Gastroesophageal sphincter (tissue), 4 donors: Measurements from ENCODE around the gene MOCS3. TPM values are rescaled to one million over a fixed set of nuclear protein-coding genes. Genes with fewer than 3 reads are reported as not detected.

Experiments used
- ATAC-seq: fragments of 150-250 bp; one replicate; pipeline ENCODE4 v1.9.1; 2016; ENCODE audit warnings: mild to moderate bottlenecking, moderate library complexity
- H3K27ac ChIP-seq, 4 donors: fragments of 200-600 bp; sonication (generic) in 3 of 4; 1 replicate in 3 of 4; 2 replicates in 1 of 4; pipeline ENCODE4 v1.5.1; 2016 to 2019
- H3K27me3 ChIP-seq: fragments of 200-600 bp; sonication (generic); one replicate; pipeline ENCODE4 v1.5.1; 2019
- H3K36me3 ChIP-seq, 2 donors: fragments of 200-600 bp; sonication (generic); one replicate each; pipeline ENCODE4 v1.5.1; 2019; ENCODE audit warnings: control low read depth in 1 of 2
- H3K4me1 ChIP-seq, 3 donors: fragments of 200-600 bp; sonication (generic); 1 replicate in 2 of 3; 2 replicates in 1 of 3; pipeline ENCODE4 v1.5.1; 2016 to 2019; ENCODE audit warnings: control low read depth in 2 of 3
- H3K4me3 ChIP-seq, 2 donors: fragments of 200-600 bp; sonication (generic); one replicate each; pipeline ENCODE4 v1.5.1; 2019; ENCODE audit warnings: mild to moderate bottlenecking in 1 of 2, moderate library complexity in 1 of 2
- H3K9me3 ChIP-seq, 3 donors: fragments of 200-600 bp; sonication (generic); one replicate each; pipeline ENCODE4 v1.5.1; 2017 to 2019; ENCODE audit warnings: control low read depth in 2 of 3
- EP300 ChIP-seq: sonication (generic); formaldehyde crosslinking; IDR thresholded peaks from one replicate; pipeline ENCODE4 v1.6.1; 2017; ENCODE audit warnings: antibody characterized with exemption, mild to moderate bottlenecking
- POLR2A ChIP-seq, 2 donors: fragments of 450-650 bp; IDR thresholded peaks; one replicate each; pipeline ENCODE4 v1.6.1; 2017; ENCODE audit warnings: antibody characterized with exemption in 2 of 2, mild to moderate bottlenecking in 2 of 2, moderate library complexity in 1 of 2
- POLR2AphosphoS5 ChIP-seq: sonication (generic); formaldehyde crosslinking; IDR thresholded peaks from one replicate; pipeline ENCODE4 v1.6.1; 2017; ENCODE audit warnings: antibody characterized with exemption
- WGBS, 2 donors: methylation state at CpG; one replicate each; pipeline ENCODE4 v1.1.5; 2018; ENCODE audit warnings: low coverage in 1 of 2; 5-methylcytosine and 5-hydroxymethylcytosine counted together
- total RNA-seq, 4 donors: library from RNA; depleted of rRNA; stranded (reverse); fragments of >200 nt; gene quantifications; one replicate each; pipeline ENCODE4 v1.1.0, GENCODE V29; 2016
- TF ChIP-seq, protein P1 (sequence below), 4 experiments: fragments of 200-600 bp in 2 of 4; fragments of 450-650 bp in 2 of 4; sonication (generic) in 1 of 4; IDR thresholded peaks; one replicate each; pipeline ENCODE4 v1.5.1; 2017 to 2019; ENCODE audit warnings: antibody characterized with exemption in 4 of 4, mild to moderate bottlenecking in 2 of 4, moderate library complexity in 2 of 4

Gene MOCS3
- total RNA-seq, 4 donors from 2014 or later = 4.2 to 6.1 (median 5.4) TPM

DNA sequence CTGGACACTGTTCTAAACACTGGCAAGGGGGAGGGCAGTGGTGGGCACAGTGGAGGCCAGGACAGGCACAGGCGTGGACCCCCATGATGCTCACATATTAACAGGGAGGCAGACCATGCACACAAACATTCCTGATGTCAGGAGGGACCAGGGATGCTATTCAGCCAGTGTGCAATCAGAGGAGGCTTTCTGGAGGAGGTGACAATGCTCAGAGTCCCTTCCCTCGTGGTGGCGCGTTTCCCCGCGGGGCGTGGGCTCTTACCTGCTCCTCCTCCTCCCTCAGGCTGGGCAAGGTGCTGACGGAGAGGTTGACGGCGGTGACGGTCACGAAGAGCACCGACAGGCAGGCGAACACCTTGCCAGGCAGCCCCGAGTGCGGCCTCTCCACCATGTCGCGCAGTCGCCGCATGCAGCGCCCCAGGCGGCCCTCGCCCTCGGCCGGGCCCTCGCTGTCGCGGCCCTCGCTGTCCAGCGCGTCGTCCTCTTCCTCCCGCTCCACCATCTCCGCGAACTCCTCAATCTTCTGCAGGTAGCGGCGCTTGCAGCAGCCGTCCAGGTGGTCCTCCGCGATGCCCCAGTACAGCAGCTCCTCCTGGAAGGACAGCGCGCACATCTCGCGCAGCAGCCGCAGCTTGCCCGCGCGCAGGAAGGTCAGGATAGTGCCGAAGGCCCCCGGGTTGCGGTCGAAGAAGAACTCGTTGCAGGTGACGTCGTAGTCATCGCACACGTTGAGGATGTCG is 50.9 kb downstream of the MOCS3 start:
- H3K4me1 ChIP-seq = no peaks in the 10 kb centered on the region
- 80 to 100% methylated on average over 1 of the region's 58 CpGs for WGBS, 2 donors
- no peak overlapping the region for H3K4me3 ChIP-seq
- TF ChIP-seq EP300 (no peak), POLR2AphosphoS5 (no peak), POLR2A (IDR thresholded peaks at IDR 0.05) (no peak)
- TF ChIP-seq, protein P1, sequence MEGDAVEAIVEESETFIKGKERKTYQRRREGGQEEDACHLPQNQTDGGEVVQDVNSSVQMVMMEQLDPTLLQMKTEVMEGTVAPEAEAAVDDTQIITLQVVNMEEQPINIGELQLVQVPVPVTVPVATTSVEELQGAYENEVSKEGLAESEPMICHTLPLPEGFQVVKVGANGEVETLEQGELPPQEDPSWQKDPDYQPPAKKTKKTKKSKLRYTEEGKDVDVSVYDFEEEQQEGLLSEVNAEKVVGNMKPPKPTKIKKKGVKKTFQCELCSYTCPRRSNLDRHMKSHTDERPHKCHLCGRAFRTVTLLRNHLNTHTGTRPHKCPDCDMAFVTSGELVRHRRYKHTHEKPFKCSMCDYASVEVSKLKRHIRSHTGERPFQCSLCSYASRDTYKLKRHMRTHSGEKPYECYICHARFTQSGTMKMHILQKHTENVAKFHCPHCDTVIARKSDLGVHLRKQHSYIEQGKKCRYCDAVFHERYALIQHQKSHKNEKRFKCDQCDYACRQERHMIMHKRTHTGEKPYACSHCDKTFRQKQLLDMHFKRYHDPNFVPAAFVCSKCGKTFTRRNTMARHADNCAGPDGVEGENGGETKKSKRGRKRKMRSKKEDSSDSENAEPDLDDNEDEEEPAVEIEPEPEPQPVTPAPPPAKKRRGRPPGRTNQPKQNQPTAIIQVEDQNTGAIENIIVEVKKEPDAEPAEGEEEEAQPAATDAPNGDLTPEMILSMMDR (IDR thresholded peaks at IDR 0.05) = no peak
- H3K9me3 ChIP-seq = no peaks in the 10 kb centered on the region
- no peak overlapping the region for H3K27ac ChIP-seq
- H3K27me3 ChIP-seq = peaks cover 51% of the 10 kb centered on the region
- ATAC-seq = no peak
- H3K36me3 ChIP-seq = no peaks in the 10 kb centered on the region

- TF ChIP-seq EP300 (no peak), POLR2A (IDR thresholded peaks at IDR 0.05) (no peak), POLR2AphosphoS5 (no peak)
- TF ChIP-seq, protein P1 (IDR thresholded peaks at IDR 0.05) = no peak
These were observed 51.4 kb downstream of the MOCS3 start for GRCh38 chr20:51010043-51010365.

DNA sequence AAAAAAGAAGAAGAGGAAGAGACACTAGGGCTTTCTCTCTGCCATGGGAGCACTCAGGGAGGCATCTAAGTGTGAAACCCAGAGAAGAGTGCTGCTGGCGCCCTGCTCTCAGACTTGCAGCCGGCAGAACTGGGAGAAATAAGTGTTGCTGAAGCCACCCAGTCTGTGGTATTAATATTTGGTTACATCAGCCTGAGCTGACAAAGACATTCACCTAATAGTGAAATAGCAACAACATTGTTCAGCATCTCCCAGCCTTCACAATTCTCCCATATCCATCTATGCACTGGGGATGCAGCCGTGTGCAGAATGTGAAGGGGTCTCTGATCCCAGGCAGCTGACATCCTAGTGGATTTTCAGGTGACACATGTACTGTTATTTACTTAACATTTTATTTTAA is 52.3 kb downstream of the MOCS3 start:
- H3K4me3 ChIP-seq = no peak overlapping the region
- no peak for ATAC-seq
- WGBS, 2 donors = 78 to 82% methylated on average over 1 to 3 of the region's 3 CpGs

More at GRCh38 chr20:51010043-51010365, 51.4 kb downstream of the MOCS3 start:
- 81% methylated on average over 6 of the region's 33 CpGs; no CpG with 5 or more reads in 1 of the 2 donors for WGBS, 2 donors
- Histone ChIP-seq H3K36me3 (no peaks in the 10 kb centered on the region), H3K4me1 (no peaks in the 10 kb centered on the region), H3K9me3 (no peaks in the 10 kb centered on the region), H3K27ac (no peak overlapping the region), H3K4me3 (no peak overlapping the region), H3K27me3 (peaks cover 51% of the 10 kb centered on the region)
- ATAC-seq = no peak

DNA sequence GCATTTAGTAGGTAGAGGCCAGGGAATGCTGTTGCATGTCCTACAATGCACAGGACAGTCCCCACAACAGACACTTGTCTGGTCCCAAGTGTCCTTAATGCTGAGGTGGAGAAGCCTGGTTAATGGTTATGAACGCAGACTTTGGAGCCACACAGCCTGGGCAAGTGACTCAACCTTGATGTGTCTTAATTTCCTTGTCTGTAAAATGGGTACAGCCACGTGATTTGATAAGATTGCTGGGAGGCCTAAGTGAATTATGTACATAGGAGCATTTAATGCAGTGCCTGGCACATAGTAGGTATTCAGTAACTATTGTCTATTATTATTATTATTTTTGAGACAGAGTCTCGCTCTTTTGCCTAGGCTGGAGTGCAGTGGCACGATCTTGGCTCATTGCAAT is 52.9 kb downstream of the MOCS3 start:
- Histone ChIP-seq H3K27me3 (peaks cover 54% of the 10 kb centered on the region), H3K36me3 (no peaks in the 10 kb centered on the region), H3K4me1 (no peaks in the 10 kb centered on the region), H3K9me3 (no peaks in the 10 kb centered on the region), H3K4me3 (no peak overlapping the region), H3K27ac (no peak overlapping the region)
- TF ChIP-seq POLR2AphosphoS5 (no peak), EP300 (no peak), POLR2A (IDR thresholded peaks at IDR 0.05) (no peak)
- TF ChIP-seq, protein P1 (IDR thresholded peaks at IDR 0.05) = no peak
- 93 to 96% methylated on average over 4 of the region's 4 CpGs for WGBS, 2 donors
- ATAC-seq = no peak

More for the DNA sequence above, 52.3 kb downstream of the MOCS3 start:
- TF ChIP-seq, protein P1 (IDR thresholded peaks at IDR 0.05) = no peak
- no peak for TF ChIP-seq POLR2A (IDR thresholded peaks at IDR 0.05)
- no peak for TF ChIP-seq POLR2AphosphoS5
- TF ChIP-seq EP300 = no peak
- no peaks in the 10 kb centered on the region for H3K4me1 ChIP-seq
- H3K27me3 ChIP-seq = peaks cover 54% of the 10 kb centered on the region
- no peaks in the 10 kb centered on the region for H3K36me3 ChIP-seq
- H3K9me3 ChIP-seq = no peaks in the 10 kb centered on the region
- H3K27ac ChIP-seq = no peak overlapping the region

- TF ChIP-seq POLR2AphosphoS5 (no peak), POLR2A (IDR thresholded peaks at IDR 0.05) (no peak), EP300 (no peak)
- TF ChIP-seq, protein P1 (IDR thresholded peaks at IDR 0.05) = no peak
- no peak overlapping the region for H3K4me3 ChIP-seq
- 74 to 77% methylated on average over 3 of the region's 3 CpGs for WGBS, 2 donors
- H3K9me3 ChIP-seq = no peaks in the 10 kb centered on the region
- no peak for ATAC-seq
- no peaks in the 10 kb centered on the region for H3K36me3 ChIP-seq
- H3K4me1 ChIP-seq = no peaks in the 10 kb centered on the region
- peaks cover 54% of the 10 kb centered on the region for H3K27me3 ChIP-seq
- no peak overlapping the region for H3K27ac ChIP-seq
These were observed 53.7 kb downstream of the MOCS3 start for GRCh38 chr20:51012357-51012756.
